Type B pancreatic cell (in vitro differentiated cells): ENCODE results near the gene PTPRT. TPM values are rescaled to one million over a fixed set of nuclear protein-coding genes. Genes with fewer than 3 reads are reported as not detected.
A peak's percentile ranks its signal among the peaks of the same experiment; 100 is the strongest.

ENCODE experiments used
- DNase-seq: peaks from one replicate; pipeline ENCODE4 v3.0.0; 2021; ENCODE audit warnings: mixed read lengths; ENCODE audit not compliant: unreplicated experiment; ENCODE audit errors: extremely low spot score
- H3K27ac Mint-ChIP-seq: 2 replicates; pipeline ENCODE4 v1.8.0; 2021; ENCODE audit warnings: mild to moderate bottlenecking, mixed read lengths
- H3K27me3 Mint-ChIP-seq: 2 replicates; pipeline ENCODE4 v1.8.0; 2021; ENCODE audit warnings: mixed read lengths
- H3K36me3 Mint-ChIP-seq: 2 replicates; pipeline ENCODE4 v1.8.0; 2021; ENCODE audit warnings: mixed read lengths
- H3K4me1 Mint-ChIP-seq: one replicate; pipeline ENCODE4 v1.8.0; 2021; ENCODE audit warnings: mixed read lengths; ENCODE audit not compliant: unreplicated experiment
- H3K4me3 Mint-ChIP-seq: 2 replicates; pipeline ENCODE4 v1.8.0; 2021; ENCODE audit warnings: mild to moderate bottlenecking, mixed read lengths
- H3K9me3 Mint-ChIP-seq: 2 replicates; pipeline ENCODE4 v1.8.0; 2021; ENCODE audit warnings: mixed read lengths
- CTCF ChIP-seq: fragments of 200-600 bp; sonication (generic); conservative IDR thresholded peaks from 2 replicates; pipeline ENCODE4 v1.5.0; 2021; ENCODE audit warnings: antibody characterized with exemption, mild to moderate bottlenecking
- total RNA-seq: library from RNA; stranded (reverse); gene quantifications from 2 replicates; pipeline ENCODE4 v1.2.1, GENCODE V29; 2021; ENCODE audit warnings: low replicate concordance

The PTPRT gene
- total RNA-seq, 1 donor from 2014 or later = 7.0 TPM

- Mint-ChIP-seq H3K9me3 (no peaks in the 10 kb centered on the region), H3K36me3 (no peaks in the 10 kb centered on the region), H3K27ac (no peak overlapping the region), H3K4me1 (no peaks in the 10 kb centered on the region), H3K4me3 (no peak overlapping the region), H3K27me3 (peaks cover 7% of the 10 kb centered on the region)
- no peak for TF ChIP-seq CTCF
- DNase-seq = no peak
Measured at GRCh38 chr20:42963796-42964195, 225.9 kb downstream of the PTPRT start.

GRCh38 chr20:42961771-42962170 lies 227.9 kb downstream of the PTPRT start:
- H3K9me3 Mint-ChIP-seq = no peaks in the 10 kb centered on the region
- no peak overlapping the region for H3K27ac Mint-ChIP-seq
- TF ChIP-seq CTCF = no peak
- H3K27me3 Mint-ChIP-seq = peaks cover 5% of the 10 kb centered on the region
- no peaks in the 10 kb centered on the region for H3K36me3 Mint-ChIP-seq
- no peak overlapping the region for H3K4me3 Mint-ChIP-seq
- no peak for DNase-seq
- peaks cover 4% of the 10 kb centered on the region for H3K4me1 Mint-ChIP-seq

GRCh38 chr20:42959996-42960395 lies 229.7 kb downstream of the PTPRT start:
- no peak for TF ChIP-seq CTCF
- no peak overlapping the region for H3K27ac Mint-ChIP-seq
- H3K4me1 Mint-ChIP-seq = peaks cover 4% of the 10 kb centered on the region
- H3K4me3 Mint-ChIP-seq = no peak overlapping the region
- no peak for DNase-seq
- no peaks in the 10 kb centered on the region for H3K9me3 Mint-ChIP-seq
- peaks cover 5% of the 10 kb centered on the region for H3K27me3 Mint-ChIP-seq
- no peaks in the 10 kb centered on the region for H3K36me3 Mint-ChIP-seq

- no peak for TF ChIP-seq CTCF
Measured at GRCh38 chr20:42958367-42959069, 231.2 kb downstream of the PTPRT start.

GRCh38 chr20:42957704-42958095 lies 232.0 kb downstream of the PTPRT start:
- TF ChIP-seq CTCF = no peak
- peaks cover 4% of the 10 kb centered on the region for H3K4me1 Mint-ChIP-seq
- peak overlapping the region; percentile 60 for H3K27ac Mint-ChIP-seq
- no peak overlapping the region for H3K4me3 Mint-ChIP-seq
- H3K27me3 Mint-ChIP-seq = peaks cover 5% of the 10 kb centered on the region
- DNase-seq = no peak
- H3K9me3 Mint-ChIP-seq = no peaks in the 10 kb centered on the region
- no peaks in the 10 kb centered on the region for H3K36me3 Mint-ChIP-seq

More at GRCh38 chr20:42958367-42959069, 231.2 kb downstream of the PTPRT start:
- H3K27me3 Mint-ChIP-seq = peaks cover 5% of the 10 kb centered on the region
- DNase-seq = no peak
- no peak overlapping the region for H3K27ac Mint-ChIP-seq
- H3K9me3 Mint-ChIP-seq = no peaks in the 10 kb centered on the region
- peaks cover 4% of the 10 kb centered on the region for H3K4me1 Mint-ChIP-seq
- no peaks in the 10 kb centered on the region for H3K36me3 Mint-ChIP-seq
- H3K4me3 Mint-ChIP-seq = no peak overlapping the region
